NCI-H2196 (cell line): ENCODE results near the gene FRS3.

Source experiments
- DNase-seq: peaks from one replicate; lab custom pipeline; 2025; ENCODE audit not compliant: unreplicated experiment; lab: John Stamatoyannopoulos, UW

The FRS3 gene

GRCh38 chr6:41744236-41744787, 35.4 kb downstream of the FRS3 start:
- DNase-seq, result no peak

- no peak for DNase-seq
Observed at GRCh38 chr6:41743406-41744235, 36.1 kb downstream of the FRS3 start.

- DNase-seq, result no peak
Observed at GRCh38 chr6:41741625-41742490, 37.8 kb downstream of the FRS3 start.

DNA sequence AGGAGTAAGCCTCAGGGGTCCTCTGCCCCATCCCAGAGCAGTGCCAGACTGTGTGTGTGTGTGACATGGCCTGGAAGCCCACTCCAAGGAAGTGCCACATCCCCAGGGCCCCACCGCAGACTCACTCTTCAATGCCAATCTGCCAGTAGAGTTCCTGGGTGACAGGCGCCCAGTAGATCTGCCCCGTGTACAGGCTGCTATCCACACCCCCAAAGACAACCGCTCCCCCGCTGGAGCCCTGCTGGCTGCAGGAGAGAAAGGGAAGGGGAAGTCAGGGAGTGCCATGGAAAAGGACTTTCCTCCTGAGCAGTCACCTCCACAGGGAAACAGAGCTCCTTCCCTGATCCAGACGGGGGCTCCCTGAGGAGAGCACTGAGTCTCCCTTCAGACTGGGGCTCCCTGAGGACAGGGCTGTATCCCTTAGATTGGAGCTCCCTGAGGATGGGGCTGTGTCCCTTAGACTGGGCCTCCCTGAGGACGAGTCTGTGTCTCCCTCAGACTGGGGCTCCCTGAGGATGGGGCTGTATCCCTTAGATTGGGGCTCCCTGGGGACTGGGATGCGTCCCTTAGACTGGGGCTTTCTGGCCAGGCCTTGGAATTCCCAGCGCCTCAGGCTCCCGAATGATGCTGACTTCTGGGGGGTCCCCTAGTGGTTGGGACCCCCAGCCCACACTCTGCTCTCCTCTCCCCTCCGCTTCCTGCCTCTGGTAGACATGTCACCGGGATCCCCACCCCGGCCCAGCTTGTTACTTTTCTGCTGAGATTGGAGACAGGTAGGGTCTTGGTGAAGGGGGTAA, 39.1 kb downstream of the FRS3 start:
- DNase-seq, result no peak

DNA sequence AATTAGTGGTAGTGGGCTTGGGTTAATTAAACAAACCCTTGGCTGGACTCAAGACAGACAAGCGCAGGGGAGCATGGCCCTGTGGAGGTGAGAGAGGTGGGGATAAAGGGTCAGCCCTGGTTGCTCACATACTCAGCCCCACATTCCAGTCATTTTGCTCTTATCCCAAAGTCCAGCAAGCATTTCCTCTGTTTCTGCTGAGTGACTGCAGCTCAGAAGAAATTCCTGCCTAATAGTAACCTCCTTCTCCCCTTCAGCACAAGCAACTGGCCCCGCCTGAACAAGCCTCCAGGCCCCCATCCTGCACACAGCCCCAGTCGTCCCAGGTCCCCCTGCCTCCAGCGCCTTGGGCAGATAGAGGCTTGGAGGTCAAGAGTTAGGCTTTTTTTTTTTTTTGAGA, 40.7 kb downstream of the FRS3 start:
- no peak for DNase-seq

DNA sequence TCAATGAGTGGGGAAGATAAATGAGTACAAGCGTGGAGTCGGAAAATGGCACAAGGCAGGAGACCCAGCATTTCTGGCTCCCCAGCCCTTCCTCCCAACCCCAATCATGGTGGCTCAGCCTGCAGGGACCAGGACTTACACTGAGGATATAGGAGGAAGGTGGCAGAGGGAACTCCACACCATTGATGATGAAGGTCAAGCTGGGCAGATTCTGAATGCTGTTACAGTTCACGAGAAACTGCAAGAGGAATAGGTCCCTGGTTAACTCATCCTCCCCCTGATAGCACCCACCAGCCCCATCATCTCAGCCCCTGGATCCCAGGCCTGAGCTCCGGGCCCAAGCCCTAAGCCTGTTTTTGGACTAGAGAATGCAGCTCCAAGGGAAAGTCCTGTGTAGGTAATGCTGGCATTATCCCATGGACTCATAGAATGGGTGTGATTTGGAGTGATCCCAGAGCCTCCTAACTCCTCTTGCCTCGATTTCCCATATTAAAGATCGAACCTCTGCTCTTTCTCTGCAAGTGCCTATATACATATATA, 42.0 kb downstream of the FRS3 start:
- no peak for DNase-seq

GRCh38 chr6:41736800-41737555, 42.7 kb downstream of the FRS3 start:
- DNase-seq, result no peak

- no peak for DNase-seq
Observed at GRCh38 chr6:41736186-41736733, 43.4 kb downstream of the FRS3 start.

GRCh38 chr6:41735427-41736185, 44.1 kb downstream of the FRS3 start, which contains the start of gene TFEB:
TFEB (minus strand) TSS chr6:41735608; CDS start chr6:41691213, 44,395 bp downstream.
- DNase-seq, result peak; percentile 95

- peak; percentile 74 for DNase-seq
Observed at GRCh38 chr6:41734666-41735426, 44.9 kb downstream of the FRS3 start.

- peak; percentile 90 for DNase-seq
Observed at GRCh38 chr6:41733707-41734665, 45.7 kb downstream of the FRS3 start.

DNA sequence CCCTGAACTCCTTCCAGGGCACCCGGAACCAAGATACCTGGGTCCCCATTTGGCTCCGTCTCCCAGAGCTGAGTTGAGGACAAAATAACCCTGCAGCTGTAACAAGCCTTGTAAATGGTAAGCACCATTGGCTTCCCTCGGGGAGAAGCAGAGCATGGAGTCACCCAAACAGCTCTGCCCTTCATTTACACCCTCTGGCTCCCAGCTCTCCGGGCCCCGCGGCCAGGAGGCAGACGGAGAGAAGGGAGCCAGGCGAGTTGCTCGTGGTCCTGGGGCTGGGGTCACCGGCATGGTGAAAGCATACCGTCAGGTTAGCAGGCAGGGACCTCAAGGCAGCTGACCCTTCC, 46.4 kb downstream of the FRS3 start:
- no peak for DNase-seq

DNA sequence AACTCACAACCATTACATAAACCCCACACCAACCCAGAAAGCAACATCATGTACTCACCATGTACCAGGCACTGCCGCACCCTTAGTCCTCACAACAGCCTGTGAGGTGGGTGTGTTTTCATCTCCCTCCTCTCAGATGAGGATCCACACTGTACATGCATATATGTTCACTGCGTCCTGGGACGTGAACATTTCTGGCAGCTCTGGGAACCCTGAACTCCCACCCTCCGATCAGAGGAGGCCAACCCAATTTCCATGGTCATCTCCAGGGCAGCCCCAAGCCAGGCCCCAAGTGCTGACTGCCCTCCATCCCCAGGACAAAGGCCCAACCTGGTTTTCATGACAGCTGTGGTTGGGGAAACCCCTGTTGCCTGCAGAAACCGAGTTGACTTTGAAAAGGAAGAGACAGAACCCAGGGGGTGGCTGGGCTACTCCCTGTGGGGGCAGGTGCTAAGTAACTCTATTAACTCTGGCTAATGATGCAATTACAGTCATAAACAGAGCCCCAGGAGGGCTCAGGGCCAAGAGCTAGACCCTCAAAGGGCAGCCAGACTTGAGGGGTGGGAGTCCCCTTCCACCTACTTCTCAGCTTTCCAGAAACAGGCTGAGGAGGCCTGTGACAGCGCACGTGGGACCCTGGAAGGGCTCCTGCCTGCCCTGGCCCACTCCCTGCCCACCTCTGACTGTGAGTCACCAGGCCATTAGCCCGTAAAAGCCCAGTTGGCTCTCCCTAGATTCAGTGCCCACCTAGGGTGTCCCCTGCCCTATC, 46.9 kb downstream of the FRS3 start:
- DNase-seq, result no peak

DNA sequence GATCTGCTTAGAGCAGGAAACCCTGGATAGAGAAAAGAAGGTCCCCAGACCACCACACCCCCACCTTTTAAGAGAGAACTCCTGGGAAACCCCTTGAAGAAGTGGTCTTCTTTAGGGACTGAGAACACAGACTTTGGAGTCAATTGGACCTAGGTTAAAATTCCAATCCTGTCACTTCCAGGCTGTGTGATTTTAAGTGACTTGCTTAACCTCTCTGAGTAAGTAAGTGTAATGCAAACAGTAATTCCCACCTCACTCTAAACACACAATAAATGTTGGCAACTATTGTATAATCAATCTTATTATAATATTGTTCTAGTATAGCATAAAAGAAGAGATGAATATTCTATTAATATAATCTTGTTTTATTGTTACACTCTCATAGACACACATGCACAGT, 47.6 kb downstream of the FRS3 start:
- no peak for DNase-seq

DNA sequence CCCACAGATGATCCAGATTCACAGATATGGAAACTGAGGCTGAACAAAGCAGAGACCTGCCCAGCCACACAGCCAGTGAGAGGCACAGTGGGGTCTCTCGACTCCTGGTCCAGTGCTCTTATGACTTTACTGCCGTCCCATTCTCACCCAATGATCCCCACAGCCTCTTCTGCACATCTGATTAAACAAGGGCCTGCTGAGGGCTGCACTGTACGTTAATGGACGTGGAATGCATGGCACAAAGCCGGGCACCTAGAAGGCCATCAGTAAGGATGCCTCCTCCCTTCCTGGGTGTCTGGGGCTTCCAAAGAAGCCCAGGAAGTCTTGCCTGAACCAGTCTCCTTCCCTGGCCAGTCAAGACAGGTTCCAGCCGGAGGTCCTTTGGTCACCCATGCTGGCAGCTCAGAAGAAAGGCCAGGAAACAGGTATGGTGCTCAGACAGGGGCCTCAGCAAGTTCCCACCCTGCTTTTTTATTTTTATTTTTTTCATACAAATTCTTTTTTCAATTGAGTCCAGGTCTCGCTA, 48.1 kb downstream of the FRS3 start:
- no peak for DNase-seq
